ENCODE measurements around the gene NIP7. TPM values are rescaled to one million over a fixed set of nuclear protein-coding genes. Genes with fewer than 3 reads are reported as not detected.

NIP7 gene
- total RNA-seq, 1 donor from 2014 or later: 20.8 TPM

GRCh38 chr16:69319826-69320739 lies 19.5 kb upstream of the NIP7 start:
- Histone ChIP-seq H3K4me3 (no peak overlapping the region), H3K27me3 (no peaks in the 10 kb centered on the region), H3K36me3 (peaks cover 100% of the 10 kb centered on the region), H3K27ac (no peak overlapping the region), H3K4me1 (peaks cover 5% of the 10 kb centered on the region), H3K9me3 (no peaks in the 10 kb centered on the region)
- ATAC-seq: no peak
- DNase-seq: peak; percentile 53
- no peak for TF ChIP-seq CTCF (IDR thresholded peaks at IDR 0.05)
- intact Hi-C loops (cut with DNase I): no loop called here

- ATAC-seq (no peak), DNase-seq (no peak)
- intact Hi-C loops (cut with DNase I): no loop called here
- H3K4me1 ChIP-seq: peaks cover 5% of the 10 kb centered on the region
- H3K27ac ChIP-seq: no peak overlapping the region
- no peaks in the 10 kb centered on the region for H3K27me3 ChIP-seq
- peaks cover 97% of the 10 kb centered on the region for H3K36me3 ChIP-seq
- no peak overlapping the region for H3K4me3 ChIP-seq
- TF ChIP-seq CTCF (IDR thresholded peaks at IDR 0.05): no peak
- no peaks in the 10 kb centered on the region for H3K9me3 ChIP-seq
These were observed 18.9 kb upstream of the NIP7 start for GRCh38 chr16:69320740-69321073.

GRCh38 chr16:69321080-69321479 lies 18.5 kb upstream of the NIP7 start:
- H3K9me3 ChIP-seq: no peaks in the 10 kb centered on the region
- no peaks in the 10 kb centered on the region for H3K27me3 ChIP-seq
- no peak overlapping the region for H3K4me3 ChIP-seq
- no peak overlapping the region for H3K27ac ChIP-seq
- ATAC-seq (no peak), DNase-seq (no peak)
- no peak for TF ChIP-seq CTCF (IDR thresholded peaks at IDR 0.05)
- peaks cover 97% of the 10 kb centered on the region for H3K36me3 ChIP-seq
- peaks cover 5% of the 10 kb centered on the region for H3K4me1 ChIP-seq
- intact Hi-C loops (cut with DNase I): no loop called here

- Histone ChIP-seq H3K4me3 (no peak overlapping the region), H3K4me1 (peaks cover 14% of the 10 kb centered on the region), H3K36me3 (peaks cover 97% of the 10 kb centered on the region), H3K27me3 (no peaks in the 10 kb centered on the region), H3K9me3 (no peaks in the 10 kb centered on the region), H3K27ac (no peak overlapping the region)
- no peak for TF ChIP-seq CTCF (IDR thresholded peaks at IDR 0.05)
- ATAC-seq: no peak
- intact Hi-C loops (cut with DNase I): no loop called here
- no peak for DNase-seq
These were observed 17.2 kb upstream of the NIP7 start for GRCh38 chr16:69322343-69322742.

GRCh38 chr16:69323415-69323814 lies 16.2 kb upstream of the NIP7 start:
- TF ChIP-seq CTCF (IDR thresholded peaks at IDR 0.05): no peak
- DNase-seq (no peak), ATAC-seq (no peak)
- Histone ChIP-seq H3K9me3 (no peaks in the 10 kb centered on the region), H3K36me3 (peaks cover 94% of the 10 kb centered on the region), H3K27me3 (no peaks in the 10 kb centered on the region), H3K4me1 (peaks cover 21% of the 10 kb centered on the region), H3K4me3 (no peak overlapping the region), H3K27ac (no peak overlapping the region)
- intact Hi-C loops (cut with DNase I): no loop called here

Measured in upper lobe of right lung (tissue), 1 donor.